C4-2B (cell line): Measurements from ENCODE around the gene ADAMTS14.
"Not testable (repeated sequence)": the region's sequence is repeated elsewhere in the genome, so short reads cannot be mapped to it uniquely, and the experiment has no call there.

ENCODE experiments used
- CTCF ChIP-seq: fragments of 450-650 bp; conservative IDR thresholded peaks from 2 replicates; pipeline ENCODE4 v1.5.1; 2017; ENCODE audit warnings: mild to moderate bottlenecking
- ZFX ChIP-seq: fragments of 450-650 bp; IDR thresholded peaks from 2 replicates; pipeline ENCODE4 v1.6.1; 2017

- TF ChIP-seq CTCF, ZFX: not testable (repeated sequence)
These were observed 29.0 kb upstream of the ADAMTS14 start for GRCh38 chr10:70643272-70643671.
